Uterus (tissue), 4 donors: ENCODE measurements around the gene DSG2. TPM values are rescaled to one million over a fixed set of nuclear protein-coding genes. Genes with fewer than 3 reads are reported as not detected.

Source experiments
- DNase-seq, 2 donors: peaks; one replicate each; pipeline ENCODE4 v3.0.0-alpha.2; 2019 to 2020
- H3K27ac ChIP-seq, 2 donors: fragments of 200-600 bp; sonication (generic); 1 replicate in 1 of 2; 2 replicates in 1 of 2; pipeline ENCODE4 v1.5.1; 2016 to 2018
- H3K27me3 ChIP-seq, 2 donors: fragments of 200-600 bp; sonication (generic); one replicate each; pipeline ENCODE4 v1.5.1; 2018 to 2019; ENCODE audit warnings: control low read depth in 1 of 2
- H3K36me3 ChIP-seq, 2 donors: fragments of 200-600 bp; sonication (generic); one replicate each; pipeline ENCODE4 v1.5.1; 2019; ENCODE audit warnings: control low read depth in 1 of 2
- H3K4me1 ChIP-seq, 2 donors: fragments of 200-600 bp; sonication (generic); one replicate each; pipeline ENCODE4 v1.5.1; 2018 to 2019; ENCODE audit warnings: control low read depth in 1 of 2
- H3K4me3 ChIP-seq, 2 donors: fragments of 200-600 bp; sonication (generic); 1 replicate in 1 of 2; 2 replicates in 1 of 2; pipeline ENCODE4 v1.5.1; 2018 to 2019; ENCODE audit warnings: mild to moderate bottlenecking in 1 of 2
- H3K9me3 ChIP-seq, 2 donors: fragments of 200-600 bp; sonication (generic); one replicate each; pipeline ENCODE4 v1.5.1; 2019; ENCODE audit warnings: control low read depth in 1 of 2
- POLR2A ChIP-seq, 2 donors: fragments of 450-650 bp; IDR thresholded peaks; one replicate each; pipeline ENCODE4 v1.6.1; 2016; ENCODE audit warnings: antibody characterized with exemption in 2 of 2, mild to moderate bottlenecking in 1 of 2, moderate library complexity in 1 of 2
- intact Hi-C: fragments of 100-400 bp; cut with DNase I; formaldehyde crosslinking; loops from one replicate; pipeline ENCODE4 v1.15.1; 2023; ENCODE audit warnings: low total_unique reads
- total RNA-seq, 4 donors: library from RNA; depleted of rRNA in 3 of 4; stranded (reverse); fragments of >200 nt in 3 of 4; gene quantifications; one replicate each; pipeline versions ENCODE4 v1.1.0 to v1.2.4, GENCODE V29; 2014 to 2023
- TF ChIP-seq, protein P1 (sequence below), 4 experiments: fragments of 200-600 bp in 2 of 4; fragments of 450-650 bp in 2 of 4; sonication (generic) in 2 of 4; IDR thresholded peaks; one replicate each; pipeline ENCODE4 v1.5.1; 2016 to 2019; ENCODE audit warnings: antibody characterized with exemption in 4 of 4, mild to moderate bottlenecking in 2 of 4, moderate library complexity in 1 of 4
- donor health status: DM: yes; HTN: yes; CAD: no.

The DSG2 gene
- total RNA-seq, 4 donors from 2014 or later = 3.5 to 25.0 (median 7.9) TPM

DNA sequence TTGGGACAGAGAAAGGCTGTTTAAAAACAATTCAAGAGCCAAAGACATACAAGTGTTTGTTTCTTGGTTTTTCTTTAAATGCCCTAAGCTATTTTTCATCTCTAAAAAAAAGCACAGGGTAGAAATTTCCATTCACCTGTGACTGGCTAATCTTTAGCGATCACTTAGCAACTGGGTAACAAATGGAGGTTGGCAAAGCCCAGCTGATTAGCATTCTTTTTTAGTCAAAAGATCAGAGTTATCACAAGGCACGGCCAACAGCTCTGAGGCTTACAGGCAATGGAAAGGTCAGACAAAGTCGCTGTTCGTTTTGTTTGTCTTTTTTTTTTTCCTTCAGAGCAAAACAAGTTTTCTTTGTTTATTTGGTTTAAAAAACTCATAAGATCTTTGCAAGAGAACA lies 64.7 kb downstream of the DSG2 start:
- no peak for DNase-seq
- Histone ChIP-seq H3K27me3 (no peaks in the 10 kb centered on the region), H3K36me3 (no peaks in the 10 kb centered on the region), H3K27ac (no peak overlapping the region), H3K9me3 (no peaks in the 10 kb centered on the region), H3K4me3 (no peak overlapping the region), H3K4me1 (no peaks in the 10 kb centered on the region)
- intact Hi-C loops = no loop called here
- TF ChIP-seq, protein P1, sequence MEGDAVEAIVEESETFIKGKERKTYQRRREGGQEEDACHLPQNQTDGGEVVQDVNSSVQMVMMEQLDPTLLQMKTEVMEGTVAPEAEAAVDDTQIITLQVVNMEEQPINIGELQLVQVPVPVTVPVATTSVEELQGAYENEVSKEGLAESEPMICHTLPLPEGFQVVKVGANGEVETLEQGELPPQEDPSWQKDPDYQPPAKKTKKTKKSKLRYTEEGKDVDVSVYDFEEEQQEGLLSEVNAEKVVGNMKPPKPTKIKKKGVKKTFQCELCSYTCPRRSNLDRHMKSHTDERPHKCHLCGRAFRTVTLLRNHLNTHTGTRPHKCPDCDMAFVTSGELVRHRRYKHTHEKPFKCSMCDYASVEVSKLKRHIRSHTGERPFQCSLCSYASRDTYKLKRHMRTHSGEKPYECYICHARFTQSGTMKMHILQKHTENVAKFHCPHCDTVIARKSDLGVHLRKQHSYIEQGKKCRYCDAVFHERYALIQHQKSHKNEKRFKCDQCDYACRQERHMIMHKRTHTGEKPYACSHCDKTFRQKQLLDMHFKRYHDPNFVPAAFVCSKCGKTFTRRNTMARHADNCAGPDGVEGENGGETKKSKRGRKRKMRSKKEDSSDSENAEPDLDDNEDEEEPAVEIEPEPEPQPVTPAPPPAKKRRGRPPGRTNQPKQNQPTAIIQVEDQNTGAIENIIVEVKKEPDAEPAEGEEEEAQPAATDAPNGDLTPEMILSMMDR (IDR thresholded peaks at IDR 0.05) = no peak
- TF ChIP-seq POLR2A (IDR thresholded peaks at IDR 0.05) = no peak

DNA sequence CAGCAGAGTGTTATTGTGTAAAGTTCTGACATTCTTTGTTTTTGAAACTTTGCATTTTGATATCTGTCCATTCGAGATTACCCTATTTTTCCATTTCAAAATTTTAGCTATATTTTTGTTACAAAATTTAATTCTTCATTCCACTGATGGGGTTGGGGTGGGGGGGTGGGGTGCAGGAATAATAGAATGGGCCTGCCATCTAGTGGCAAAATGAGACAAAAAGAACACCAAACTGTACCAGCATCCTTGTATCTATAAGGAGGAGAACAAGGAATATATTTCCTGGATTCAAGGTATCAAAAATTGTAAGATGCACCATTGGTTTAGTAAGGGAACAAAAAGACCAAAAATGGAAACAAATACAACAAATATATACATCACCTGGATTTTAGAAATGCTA lies 65.8 kb downstream of the DSG2 start:
- H3K9me3 ChIP-seq = no peaks in the 10 kb centered on the region
- H3K27ac ChIP-seq = no peak overlapping the region
- intact Hi-C loops = no loop called here
- H3K36me3 ChIP-seq = no peaks in the 10 kb centered on the region
- H3K4me3 ChIP-seq = no peak overlapping the region
- DNase-seq = no peak
- H3K4me1 ChIP-seq = no peaks in the 10 kb centered on the region
- no peak for TF ChIP-seq POLR2A (IDR thresholded peaks at IDR 0.05)
- TF ChIP-seq, protein P1 (IDR thresholded peaks at IDR 0.05) = no peak
- no peaks in the 10 kb centered on the region for H3K27me3 ChIP-seq

DNA sequence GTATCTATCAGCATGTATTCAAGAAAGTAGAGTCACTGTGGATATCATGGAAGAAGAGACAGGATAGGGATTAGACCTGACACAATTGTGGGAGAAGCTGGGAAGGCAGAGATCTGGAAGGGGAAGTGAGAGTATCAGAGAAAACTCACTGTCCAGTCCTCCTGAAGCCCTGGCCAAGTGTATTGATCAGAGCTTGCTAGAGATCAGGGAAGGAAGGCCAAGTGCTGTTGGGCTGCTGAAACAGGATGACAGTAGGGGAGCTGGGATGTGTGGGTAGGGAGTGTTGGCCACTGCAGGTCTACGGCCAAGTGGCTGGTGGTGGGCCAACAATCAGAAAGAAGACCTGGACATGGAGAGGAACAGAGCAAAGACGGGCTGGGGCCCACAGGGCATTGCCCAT lies 67.4 kb downstream of the DSG2 start:
- TF ChIP-seq, protein P1 (IDR thresholded peaks at IDR 0.05) = no peak
- TF ChIP-seq POLR2A (IDR thresholded peaks at IDR 0.05) = no peak
- no peak overlapping the region for H3K27ac ChIP-seq
- no peaks in the 10 kb centered on the region for H3K27me3 ChIP-seq
- no peak for DNase-seq
- H3K36me3 ChIP-seq = no peaks in the 10 kb centered on the region
- no peak overlapping the region for H3K4me3 ChIP-seq
- no peaks in the 10 kb centered on the region for H3K4me1 ChIP-seq
- H3K9me3 ChIP-seq = no peaks in the 10 kb centered on the region
- intact Hi-C loops = no loop called here

DNA sequence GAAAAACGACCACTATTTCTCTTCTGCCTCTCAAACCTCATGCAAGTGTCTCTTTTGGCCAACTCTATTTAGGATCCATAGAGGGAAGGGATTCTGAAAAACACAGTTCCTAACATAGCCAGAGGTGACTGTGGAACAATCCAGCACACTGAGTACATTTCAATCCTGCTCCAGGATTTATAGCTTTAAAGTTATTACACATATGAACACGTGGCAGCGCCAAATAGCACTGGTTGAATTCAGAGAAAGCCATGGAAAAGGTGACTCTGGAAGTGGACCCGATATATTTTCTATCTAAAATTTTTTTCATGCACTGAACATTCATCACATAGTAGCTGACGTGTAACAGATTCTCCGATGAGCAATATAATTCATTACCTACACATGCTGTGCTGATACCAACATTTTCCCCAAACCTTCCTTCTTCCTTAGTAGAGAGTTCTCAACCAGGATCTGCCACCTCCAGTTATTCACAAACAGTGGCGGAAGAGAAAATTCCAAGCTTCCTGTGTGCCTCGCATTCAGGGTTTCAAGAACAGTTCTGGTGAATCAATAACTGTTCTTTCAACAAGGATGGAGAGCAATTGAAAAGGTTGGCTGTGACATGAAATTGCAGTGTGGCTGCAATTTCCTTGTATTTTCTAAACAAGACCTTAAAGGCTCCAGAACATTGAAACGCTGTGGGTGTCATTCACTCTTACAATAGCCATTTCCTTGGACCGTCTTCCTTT lies 68.0 kb downstream of the DSG2 start:
- no peak for DNase-seq
- no peaks in the 10 kb centered on the region for H3K9me3 ChIP-seq
- intact Hi-C loops = no loop called here
- H3K4me1 ChIP-seq = no peaks in the 10 kb centered on the region
- H3K4me3 ChIP-seq = no peak overlapping the region
- H3K27ac ChIP-seq = no peak overlapping the region
- no peaks in the 10 kb centered on the region for H3K36me3 ChIP-seq
- no peaks in the 10 kb centered on the region for H3K27me3 ChIP-seq
- TF ChIP-seq, protein P1 (IDR thresholded peaks at IDR 0.05) = no peak
- TF ChIP-seq POLR2A (IDR thresholded peaks at IDR 0.05) = no peak

DNA sequence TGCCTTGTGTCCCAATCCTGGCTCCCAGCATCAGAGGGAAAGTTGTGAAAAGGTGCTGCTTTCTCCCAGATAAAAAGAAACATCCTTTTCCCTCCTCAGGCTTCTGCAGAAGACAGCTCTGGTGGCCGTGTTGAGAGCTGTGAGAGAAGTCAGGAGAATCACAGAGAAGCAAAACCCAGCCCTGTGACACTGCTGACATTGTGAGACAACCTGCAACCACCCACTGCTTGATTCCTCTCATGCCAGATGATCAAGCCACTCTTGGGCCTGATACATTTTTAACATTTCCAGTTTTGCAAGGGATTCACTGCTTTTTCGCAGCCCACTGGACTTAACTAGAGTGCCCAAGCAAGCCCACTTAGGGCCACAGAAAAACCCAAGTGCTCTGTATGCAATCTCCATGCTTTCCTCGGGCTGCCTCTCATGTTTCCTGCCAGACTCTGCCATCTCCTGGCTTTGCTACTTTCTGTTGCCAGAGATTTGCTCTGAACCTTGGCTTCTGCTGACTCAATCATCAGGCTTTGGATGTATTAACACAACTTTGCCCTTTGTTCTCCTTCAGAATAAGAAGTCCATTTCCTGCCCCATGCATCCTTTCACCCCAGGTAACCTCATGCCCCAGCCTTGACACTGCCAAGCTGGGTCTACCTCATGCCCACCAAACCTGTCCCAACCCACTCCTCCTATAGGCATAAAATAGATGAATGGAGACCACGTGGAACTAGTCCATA lies 68.8 kb downstream of the DSG2 start:
- DNase-seq = no peak
- TF ChIP-seq POLR2A (IDR thresholded peaks at IDR 0.05) = no peak
- TF ChIP-seq, protein P1 (IDR thresholded peaks at IDR 0.05) = no peak
- Histone ChIP-seq H3K36me3 (no peaks in the 10 kb centered on the region), H3K27ac (no peak overlapping the region), H3K4me3 (no peak overlapping the region), H3K9me3 (no peaks in the 10 kb centered on the region), H3K4me1 (no peaks in the 10 kb centered on the region), H3K27me3 (no peaks in the 10 kb centered on the region)
- intact Hi-C loops = no loop called here
